ENCODE results near the gene USP40.

USP40 gene

GRCh38 chr2:233451950-233452349 is 114.6 kb downstream of the USP40 start:
- Histone ChIP-seq H3K9me3 (ENCODE audit: control insufficient read depth, insufficient read depth, low read length) (no peaks in the 10 kb centered on the region), H3K36me3 (ENCODE audit: control insufficient read depth, insufficient read depth, low read length) (peaks cover 13% of the 10 kb centered on the region), H3K9ac (ENCODE audit: low read depth, low read length) (no peak overlapping the region)

GRCh38 chr2:233450864-233451575 is 115.6 kb downstream of the USP40 start:
- no peak overlapping the region for H3K9ac ChIP-seq (ENCODE audit: low read depth, low read length)
- H3K4me3 ChIP-seq (ENCODE audit: low read depth, low read length): no peak overlapping the region
- H3K4me1 ChIP-seq (ENCODE audit: control insufficient read depth, insufficient read depth, low read length): peaks cover 2% of the 10 kb centered on the region
- no peaks in the 10 kb centered on the region for H3K27me3 ChIP-seq (ENCODE audit: control insufficient read depth, insufficient read depth, low read length)
- H3K36me3 ChIP-seq (ENCODE audit: control insufficient read depth, insufficient read depth, low read length): peaks cover 15% of the 10 kb centered on the region
- no peaks in the 10 kb centered on the region for H3K9me3 ChIP-seq (ENCODE audit: control insufficient read depth, insufficient read depth, low read length)

More at GRCh38 chr2:233451950-233452349, 114.6 kb downstream of the USP40 start:
- peaks cover 2% of the 10 kb centered on the region for H3K4me1 ChIP-seq (ENCODE audit: control insufficient read depth, insufficient read depth, low read length)
- no peak overlapping the region for H3K4me3 ChIP-seq (ENCODE audit: low read depth, low read length)
- H3K27me3 ChIP-seq (ENCODE audit: control insufficient read depth, insufficient read depth, low read length): no peaks in the 10 kb centered on the region

GRCh38 chr2:233449921-233450863 is 116.4 kb downstream of the USP40 start:
- no peaks in the 10 kb centered on the region for H3K9me3 ChIP-seq (ENCODE audit: control insufficient read depth, insufficient read depth, low read length)
- peaks cover 2% of the 10 kb centered on the region for H3K4me1 ChIP-seq (ENCODE audit: control insufficient read depth, insufficient read depth, low read length)
- H3K36me3 ChIP-seq (ENCODE audit: control insufficient read depth, insufficient read depth, low read length): peaks cover 10% of the 10 kb centered on the region
- H3K9ac ChIP-seq (ENCODE audit: low read depth, low read length): no peak overlapping the region
- no peak overlapping the region for H3K4me3 ChIP-seq (ENCODE audit: low read depth, low read length)
- no peaks in the 10 kb centered on the region for H3K27me3 ChIP-seq (ENCODE audit: control insufficient read depth, insufficient read depth, low read length)

GRCh38 chr2:233449081-233449901 is 117.3 kb downstream of the USP40 start:
- no peaks in the 10 kb centered on the region for H3K9me3 ChIP-seq (ENCODE audit: control insufficient read depth, insufficient read depth, low read length)
- H3K4me3 ChIP-seq (ENCODE audit: low read depth, low read length): peak overlapping the region; percentile 22
- peaks cover 2% of the 10 kb centered on the region for H3K4me1 ChIP-seq (ENCODE audit: control insufficient read depth, insufficient read depth, low read length)
- no peak overlapping the region for H3K9ac ChIP-seq (ENCODE audit: low read depth, low read length)
- peaks cover 7% of the 10 kb centered on the region for H3K36me3 ChIP-seq (ENCODE audit: control insufficient read depth, insufficient read depth, low read length)
- H3K27me3 ChIP-seq (ENCODE audit: control insufficient read depth, insufficient read depth, low read length): no peaks in the 10 kb centered on the region

GRCh38 chr2:233448575-233448974 is 118.0 kb downstream of the USP40 start:
- H3K27me3 ChIP-seq (ENCODE audit: control insufficient read depth, insufficient read depth, low read length): no peaks in the 10 kb centered on the region
- peaks cover 7% of the 10 kb centered on the region for H3K36me3 ChIP-seq (ENCODE audit: control insufficient read depth, insufficient read depth, low read length)
- H3K9ac ChIP-seq (ENCODE audit: low read depth, low read length): no peak overlapping the region
- peak overlapping the region; percentile 22 for H3K4me3 ChIP-seq (ENCODE audit: low read depth, low read length)
- peaks cover 2% of the 10 kb centered on the region for H3K4me1 ChIP-seq (ENCODE audit: control insufficient read depth, insufficient read depth, low read length)
- H3K9me3 ChIP-seq (ENCODE audit: control insufficient read depth, insufficient read depth, low read length): no peaks in the 10 kb centered on the region

- Histone ChIP-seq H3K4me1 (ENCODE audit: control insufficient read depth, insufficient read depth, low read length) (peaks cover 2% of the 10 kb centered on the region), H3K9me3 (ENCODE audit: control insufficient read depth, insufficient read depth, low read length) (no peaks in the 10 kb centered on the region), H3K36me3 (ENCODE audit: control insufficient read depth, insufficient read depth, low read length) (peaks cover 7% of the 10 kb centered on the region), H3K9ac (ENCODE audit: low read depth, low read length) (no peak overlapping the region), H3K4me3 (ENCODE audit: low read depth, low read length) (no peak overlapping the region), H3K27me3 (ENCODE audit: control insufficient read depth, insufficient read depth, low read length) (no peaks in the 10 kb centered on the region)
Observed at GRCh38 chr2:233448220-233448559, 118.4 kb downstream of the USP40 start.

GRCh38 chr2:233447506-233448219 is 118.9 kb downstream of the USP40 start:
- Histone ChIP-seq H3K4me1 (ENCODE audit: control insufficient read depth, insufficient read depth, low read length) (peaks cover 2% of the 10 kb centered on the region), H3K36me3 (ENCODE audit: control insufficient read depth, insufficient read depth, low read length) (peaks cover 7% of the 10 kb centered on the region), H3K27me3 (ENCODE audit: control insufficient read depth, insufficient read depth, low read length) (no peaks in the 10 kb centered on the region), H3K9ac (ENCODE audit: low read depth, low read length) (no peak overlapping the region), H3K9me3 (ENCODE audit: control insufficient read depth, insufficient read depth, low read length) (no peaks in the 10 kb centered on the region), H3K4me3 (ENCODE audit: low read depth, low read length) (no peak overlapping the region)

GRCh38 chr2:233446606-233447305 is 119.8 kb downstream of the USP40 start:
- no peak overlapping the region for H3K9ac ChIP-seq (ENCODE audit: low read depth, low read length)
- H3K36me3 ChIP-seq (ENCODE audit: control insufficient read depth, insufficient read depth, low read length): peaks cover 7% of the 10 kb centered on the region

GRCh38 chr2:233446121-233446520 is 120.5 kb downstream of the USP40 start:
- Histone ChIP-seq H3K4me1 (ENCODE audit: control insufficient read depth, insufficient read depth, low read length) (peaks cover 2% of the 10 kb centered on the region), H3K27me3 (ENCODE audit: control insufficient read depth, insufficient read depth, low read length) (no peaks in the 10 kb centered on the region), H3K9me3 (ENCODE audit: control insufficient read depth, insufficient read depth, low read length) (no peaks in the 10 kb centered on the region), H3K4me3 (ENCODE audit: low read depth, low read length) (no peak overlapping the region), H3K9ac (ENCODE audit: low read depth, low read length) (no peak overlapping the region), H3K36me3 (ENCODE audit: control insufficient read depth, insufficient read depth, low read length) (peaks cover 7% of the 10 kb centered on the region)

More at GRCh38 chr2:233446606-233447305, 119.8 kb downstream of the USP40 start:
- Histone ChIP-seq H3K4me3 (ENCODE audit: low read depth, low read length) (no peak overlapping the region), H3K9me3 (ENCODE audit: control insufficient read depth, insufficient read depth, low read length) (no peaks in the 10 kb centered on the region), H3K27me3 (ENCODE audit: control insufficient read depth, insufficient read depth, low read length) (no peaks in the 10 kb centered on the region), H3K4me1 (ENCODE audit: control insufficient read depth, insufficient read depth, low read length) (peaks cover 2% of the 10 kb centered on the region)

- H3K27me3 ChIP-seq (ENCODE audit: control insufficient read depth, insufficient read depth, low read length): no peaks in the 10 kb centered on the region
- H3K4me1 ChIP-seq (ENCODE audit: control insufficient read depth, insufficient read depth, low read length): peaks cover 2% of the 10 kb centered on the region
- no peak overlapping the region for H3K9ac ChIP-seq (ENCODE audit: low read depth, low read length)
- H3K36me3 ChIP-seq (ENCODE audit: control insufficient read depth, insufficient read depth, low read length): peaks cover 3% of the 10 kb centered on the region
- no peaks in the 10 kb centered on the region for H3K9me3 ChIP-seq (ENCODE audit: control insufficient read depth, insufficient read depth, low read length)
- H3K4me3 ChIP-seq (ENCODE audit: low read depth, low read length): no peak overlapping the region
Observed at GRCh38 chr2:233445152-233445830, 121.3 kb downstream of the USP40 start.
